A549 (cell line): ENCODE data around the gene SPTBN4.

ENCODE experiments used
- CTCF ChIP-seq: fragments of >200 bp; sonication (Bioruptor Twin); formaldehyde crosslinking; IDR thresholded peaks from 3 replicates; pipeline ENCODE4 v1.5.1; 2016
- ELK1 ChIP-seq: fragments of 150-350 bp; IDR thresholded peaks from 2 replicates; pipeline ENCODE4 v1.6.1; 2014; ENCODE audit warnings: low read depth, mild to moderate bottlenecking, low read length
- EP300 ChIP-seq, 2 experiments: fragments of >200 bp; sonication (Bioruptor Twin); formaldehyde crosslinking; IDR thresholded peaks; 2 replicates in 1 of 2; 3 replicates in 1 of 2; pipeline ENCODE4 v1.6.1; 2016 to 2017
- MAX ChIP-seq: IDR thresholded peaks from 2 replicates; pipeline ENCODE4 v1.6.1; 2012
- RFX5 ChIP-seq: fragments of 450-650 bp; IDR thresholded peaks from 2 replicates; pipeline ENCODE4 v1.7.1; 2014; ENCODE audit warnings: antibody characterized with exemption, mild to moderate bottlenecking, moderate library complexity

- TF ChIP-seq EP300 (IDR thresholded peaks at IDR 0.05), result no peak
- no peak for TF ChIP-seq ELK1
- no peak for TF ChIP-seq RFX5
- no peak for TF ChIP-seq CTCF
- no peak for TF ChIP-seq MAX
Measured at GRCh38 chr19:40561947-40562346, 95.1 kb downstream of the SPTBN4 start.
